Neural progenitor cell (in vitro differentiated cells): ENCODE measurements around the gene CACYBP. TPM values are rescaled to one million over a fixed set of nuclear protein-coding genes. Genes with fewer than 3 reads are reported as not detected.

ENCODE experiments used
- DNase-seq: peaks from one replicate; pipeline ENCODE4 v3.0.0-alpha.2; 2016; ENCODE audit warnings: low spot score
- H2AFZ ChIP-seq: fragments of 200-600 bp; sonication (generic); replicated peaks from 2 replicates; pipeline ENCODE4 v1.6.1; 2016; ENCODE audit warnings: antibody characterized with exemption
- H3F3A ChIP-seq: fragments of 200-600 bp; sonication (generic); 2 replicates; pipeline ENCODE4 v1.6.1; 2016; ENCODE audit warnings: antibody characterized with exemption, low read depth
- H3K27ac ChIP-seq: fragments of 200-600 bp; sonication (generic); 2 replicates; pipeline ENCODE4 v1.5.1; 2016; ENCODE audit warnings: mild to moderate bottlenecking
- H3K27me3 ChIP-seq: fragments of 200-600 bp; sonication (generic); 2 replicates; pipeline ENCODE4 v1.6.1; 2016; ENCODE audit warnings: mild to moderate bottlenecking, moderate library complexity
- H3K36me3 ChIP-seq: fragments of 200-600 bp; sonication (generic); 2 replicates; pipeline ENCODE4 v1.5.1; 2016
- H3K4me1 ChIP-seq: fragments of 200-600 bp; sonication (generic); 2 replicates; pipeline ENCODE4 v1.6.1; 2016; ENCODE audit warnings: mixed run types
- H3K4me2 ChIP-seq: fragments of 200-600 bp; sonication (generic); 2 replicates; pipeline ENCODE4 v1.6.1; 2016
- H3K4me3 ChIP-seq: fragments of 200-600 bp; sonication (generic); 2 replicates; pipeline ENCODE4 v1.5.1; 2016
- H3K79me2 ChIP-seq: fragments of 200-600 bp; sonication (generic); 2 replicates; pipeline ENCODE4 v1.6.1; 2016; ENCODE audit warnings: low read depth
- H3K9ac ChIP-seq: fragments of 200-600 bp; sonication (generic); 2 replicates; pipeline ENCODE4 v1.6.1; 2016
- H3K9me3 ChIP-seq: fragments of 200-600 bp; sonication (generic); 2 replicates; pipeline ENCODE4 v1.5.1; 2016; ENCODE audit warnings: low read depth
- H4K20me1 ChIP-seq: fragments of 200-600 bp; sonication (generic); 2 replicates; pipeline ENCODE4 v1.6.1; 2016; ENCODE audit warnings: low read depth
- H3K27ac Mint-ChIP-seq: 3 replicates; pipeline ENCODE4 v1.8.0; 2021; ENCODE audit warnings: mixed read lengths
- H3K27me3 Mint-ChIP-seq: 2 replicates; pipeline ENCODE4 v1.8.0; 2022; ENCODE audit warnings: low read depth, mild to moderate bottlenecking, inconsistent platforms, moderate library complexity, mixed read lengths; ENCODE audit not compliant: insufficient read depth
- H3K36me3 Mint-ChIP-seq: 3 replicates; pipeline ENCODE4 v1.8.0; 2021; ENCODE audit warnings: mixed read lengths
- H3K4me1 Mint-ChIP-seq: 3 replicates; pipeline ENCODE4 v1.8.0; 2021; ENCODE audit warnings: mixed read lengths
- H3K4me3 Mint-ChIP-seq: 3 replicates; pipeline ENCODE4 v1.8.0; 2021; ENCODE audit warnings: mild to moderate bottlenecking, moderate library complexity, mixed read lengths
- H3K9me3 Mint-ChIP-seq: 3 replicates; pipeline ENCODE4 v1.8.0; 2020; ENCODE audit warnings: mixed read lengths
- CTCF ChIP-seq: fragments of 200-600 bp; sonication (generic); IDR thresholded peaks from 2 replicates; pipeline ENCODE4 v1.5.1; 2017; ENCODE audit warnings: antibody characterized with exemption, mild to moderate bottlenecking
- EZH2 ChIP-seq: fragments of 200-600 bp; sonication (generic); IDR thresholded peaks from 2 replicates; pipeline ENCODE4 v1.6.1; 2017; ENCODE audit warnings: antibody characterized with exemption, mild to moderate bottlenecking, moderate library complexity
- EZH2phosphoT487 ChIP-seq: fragments of 200-600 bp; sonication (generic); IDR thresholded peaks from 2 replicates; pipeline ENCODE4 v1.6.1; 2017; ENCODE audit warnings: antibody characterized with exemption
- total RNA-seq: library from RNA; depleted of rRNA; stranded (reverse); fragments of >200 nt; gene quantifications from 2 replicates; pipeline ENCODE4 v1.2.3, GENCODE V29; 2015; ENCODE audit warnings: low replicate concordance

The CACYBP gene
- total RNA-seq, 1 donor from 2014 or later, result 166 TPM

GRCh38 chr1:174988986-174989385 lies 10.8 kb upstream of the CACYBP start:
- Histone ChIP-seq H3K4me2 (no peak overlapping the region), H3K27me3 (no peaks in the 10 kb centered on the region), H3K27ac (no peak overlapping the region), H3K36me3 (no peaks in the 10 kb centered on the region), H3F3A (peaks cover 4% of the 10 kb centered on the region), H3K9ac (no peak overlapping the region), H3K9me3 (no peaks in the 10 kb centered on the region), H3K4me1 (no peaks in the 10 kb centered on the region), H4K20me1 (no peaks in the 10 kb centered on the region), H3K79me2 (no peaks in the 10 kb centered on the region), H2AFZ (no peak overlapping the region), H3K4me3 (no peak overlapping the region)
- no peak for DNase-seq
- Mint-ChIP-seq H3K4me1 (no peaks in the 10 kb centered on the region), H3K9me3 (no peaks in the 10 kb centered on the region), H3K27ac (no peak overlapping the region), H3K4me3 (no peak overlapping the region), H3K36me3 (peaks cover 2% of the 10 kb centered on the region), H3K27me3 (no peaks in the 10 kb centered on the region)
- TF ChIP-seq EZH2phosphoT487 (no peak), CTCF (no peak), EZH2 (no peak)

DNA sequence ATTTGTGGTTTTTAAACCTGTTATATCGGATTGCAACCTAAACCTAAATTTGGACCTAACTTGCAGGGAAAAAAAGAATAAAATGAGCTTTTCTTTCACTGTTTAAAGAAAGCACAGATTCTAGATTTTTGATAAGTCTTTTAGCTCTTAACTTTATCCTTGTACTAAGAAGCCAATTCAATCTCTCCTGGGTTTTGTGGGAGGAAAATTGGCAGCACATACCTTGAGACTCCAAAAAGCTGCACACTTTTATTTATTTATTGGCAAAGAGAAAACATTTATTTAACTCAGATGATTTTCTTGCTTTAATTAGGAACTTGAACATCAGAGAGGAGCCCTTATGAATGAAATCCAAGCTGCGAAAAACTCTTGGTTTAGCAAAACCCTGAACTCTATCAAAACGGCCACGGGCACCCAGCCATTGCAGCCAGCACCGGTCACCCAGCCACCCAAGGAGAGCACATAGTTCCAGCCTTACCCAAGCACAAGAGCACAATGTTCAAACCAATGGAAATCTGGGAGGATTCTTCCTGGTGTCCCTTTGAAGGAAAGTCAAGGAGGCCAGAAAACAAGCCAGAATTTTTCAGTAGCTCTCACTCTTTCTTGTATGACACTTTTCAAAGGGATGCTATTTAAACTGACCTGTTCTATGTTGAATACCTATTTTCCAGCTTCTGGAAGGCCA lies 10.1 kb upstream of the CACYBP start:
- H3K4me3 Mint-ChIP-seq, result no peak overlapping the region
- TF ChIP-seq EZH2, result no peak
- no peak for TF ChIP-seq EZH2phosphoT487
- no peak for TF ChIP-seq CTCF
- no peak overlapping the region for H3K9ac ChIP-seq
- no peaks in the 10 kb centered on the region for H3K9me3 Mint-ChIP-seq
- H3K4me2 ChIP-seq, result no peak overlapping the region
- H3K9me3 ChIP-seq, result no peaks in the 10 kb centered on the region
- H3K36me3 ChIP-seq, result no peaks in the 10 kb centered on the region
- no peaks in the 10 kb centered on the region for H3K4me1 ChIP-seq
- no peak overlapping the region for H3K4me3 ChIP-seq
- no peak for DNase-seq
- H3K27ac Mint-ChIP-seq, result no peak overlapping the region
- H3K27me3 ChIP-seq, result no peaks in the 10 kb centered on the region
- no peak overlapping the region for H3K27ac ChIP-seq
- no peaks in the 10 kb centered on the region for H3K79me2 ChIP-seq
- H2AFZ ChIP-seq, result no peak overlapping the region
- H3K36me3 Mint-ChIP-seq, result peaks cover 2% of the 10 kb centered on the region
- peaks cover 4% of the 10 kb centered on the region for H3F3A ChIP-seq
- no peaks in the 10 kb centered on the region for H3K4me1 Mint-ChIP-seq
- H3K27me3 Mint-ChIP-seq, result no peaks in the 10 kb centered on the region
- H4K20me1 ChIP-seq, result no peaks in the 10 kb centered on the region

DNA sequence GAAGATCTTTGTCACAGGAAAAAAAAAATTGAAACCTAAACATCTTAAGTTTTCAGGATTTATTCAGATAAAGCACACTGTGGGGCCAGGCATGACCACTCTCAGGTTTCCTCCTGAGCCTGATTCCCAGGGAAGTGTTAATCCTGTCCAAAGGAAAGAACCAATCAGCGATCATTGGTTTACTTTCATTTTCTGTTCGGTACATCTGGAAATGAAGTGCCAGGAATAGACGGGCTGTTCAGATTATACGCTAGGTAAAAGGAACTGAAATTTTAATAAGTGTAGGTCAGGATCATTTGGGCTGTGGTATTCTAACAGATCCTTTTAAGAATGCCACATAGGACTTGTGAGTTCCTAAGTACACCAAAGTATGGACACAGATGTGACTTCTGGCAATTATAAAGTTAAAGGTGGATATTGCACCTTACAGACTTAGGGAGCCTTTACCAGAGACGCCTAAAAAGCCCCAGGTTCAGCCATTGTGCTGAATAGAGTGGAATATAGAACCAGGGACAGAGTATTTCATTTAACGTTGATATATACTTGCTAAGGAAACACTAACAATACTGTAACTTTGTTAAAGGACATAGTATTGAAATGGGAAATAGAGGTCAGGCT lies 9.3 kb upstream of the CACYBP start:
- Histone ChIP-seq H3K9me3 (no peaks in the 10 kb centered on the region), H2AFZ (no peak overlapping the region), H3K36me3 (no peaks in the 10 kb centered on the region), H3K4me1 (no peaks in the 10 kb centered on the region), H3K27ac (no peak overlapping the region), H3K4me2 (no peak overlapping the region), H3K4me3 (no peak overlapping the region), H3F3A (peaks cover 4% of the 10 kb centered on the region), H3K9ac (no peak overlapping the region), H3K79me2 (no peaks in the 10 kb centered on the region), H4K20me1 (no peaks in the 10 kb centered on the region), H3K27me3 (no peaks in the 10 kb centered on the region)
- Mint-ChIP-seq H3K27me3 (no peaks in the 10 kb centered on the region), H3K4me3 (no peak overlapping the region), H3K27ac (no peak overlapping the region), H3K4me1 (no peaks in the 10 kb centered on the region), H3K9me3 (no peaks in the 10 kb centered on the region), H3K36me3 (peaks cover 2% of the 10 kb centered on the region)
- no peak for TF ChIP-seq EZH2phosphoT487
- TF ChIP-seq CTCF, result no peak
- TF ChIP-seq EZH2, result no peak
- no peak for DNase-seq
